Stimulated activated CD4-positive, alpha-beta T cell treated with anti-CD3 and anti-CD28 coated beads, Interleukin-2, amount 100 ng/mL, for 4 hours (primary cell): Measurements from ENCODE around the gene PPP1R12B.
"Not testable (repeated sequence)": the region's sequence is repeated elsewhere in the genome, so short reads cannot be mapped to it uniquely, and the experiment has no call there.

ENCODE experiments used
- DNase-seq: peaks from one replicate; pipeline ENCODE4 v3.0.0-alpha.2; 2020; ENCODE audit warnings: low read depth

Gene PPP1R12B

GRCh38 chr1:202448140-202448539 lies 99.6 kb downstream of the PPP1R12B start:
- DNase-seq, result not testable (repeated sequence)

GRCh38 chr1:202451641-202452040 lies 103.1 kb downstream of the PPP1R12B start:
- DNase-seq, result not testable (repeated sequence)

- no peak for DNase-seq
These were observed 104.0 kb downstream of the PPP1R12B start for GRCh38 chr1:202452508-202452907.

GRCh38 chr1:202456372-202457169 lies 108.1 kb downstream of the PPP1R12B start:
- DNase-seq, result not testable (repeated sequence)

GRCh38 chr1:202458651-202459050 lies 110.2 kb downstream of the PPP1R12B start:
- DNase-seq, result not testable (repeated sequence)

DNA sequence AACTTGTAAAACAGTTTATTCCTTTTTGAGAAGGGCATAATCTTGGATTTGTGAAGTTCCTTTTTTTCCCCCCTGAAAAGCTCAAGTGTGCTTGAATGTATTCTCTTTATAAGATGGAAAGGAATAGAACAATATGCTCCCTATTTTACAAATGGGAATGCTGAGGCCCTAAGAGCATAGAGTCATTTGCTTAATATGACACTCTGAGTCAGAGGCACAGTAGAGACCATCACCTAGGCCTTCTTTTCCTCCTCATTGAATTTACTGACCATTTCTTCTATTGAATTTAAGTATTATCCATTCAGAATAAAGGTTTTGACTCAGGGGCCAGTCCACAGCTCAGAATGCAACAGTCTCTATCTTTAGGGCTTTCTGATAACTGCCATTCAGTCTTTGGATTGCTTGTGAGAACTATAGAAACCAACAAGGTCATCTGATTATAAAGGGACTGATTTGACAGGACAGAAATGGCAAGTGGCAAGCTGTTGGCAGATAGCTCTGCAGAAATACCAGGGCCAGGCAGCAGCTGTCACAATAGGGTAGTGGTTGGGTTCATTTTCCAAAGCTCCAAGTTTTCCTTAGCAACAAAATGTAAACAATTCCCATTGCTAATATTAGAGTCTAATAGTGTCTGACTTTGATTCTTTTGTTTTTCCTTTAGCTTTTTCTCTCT lies 111.1 kb downstream of the PPP1R12B start:
- not testable (repeated sequence) for DNase-seq

- not testable (repeated sequence) for DNase-seq
These were observed 111.6 kb downstream of the PPP1R12B start for GRCh38 chr1:202460143-202460495.

DNA sequence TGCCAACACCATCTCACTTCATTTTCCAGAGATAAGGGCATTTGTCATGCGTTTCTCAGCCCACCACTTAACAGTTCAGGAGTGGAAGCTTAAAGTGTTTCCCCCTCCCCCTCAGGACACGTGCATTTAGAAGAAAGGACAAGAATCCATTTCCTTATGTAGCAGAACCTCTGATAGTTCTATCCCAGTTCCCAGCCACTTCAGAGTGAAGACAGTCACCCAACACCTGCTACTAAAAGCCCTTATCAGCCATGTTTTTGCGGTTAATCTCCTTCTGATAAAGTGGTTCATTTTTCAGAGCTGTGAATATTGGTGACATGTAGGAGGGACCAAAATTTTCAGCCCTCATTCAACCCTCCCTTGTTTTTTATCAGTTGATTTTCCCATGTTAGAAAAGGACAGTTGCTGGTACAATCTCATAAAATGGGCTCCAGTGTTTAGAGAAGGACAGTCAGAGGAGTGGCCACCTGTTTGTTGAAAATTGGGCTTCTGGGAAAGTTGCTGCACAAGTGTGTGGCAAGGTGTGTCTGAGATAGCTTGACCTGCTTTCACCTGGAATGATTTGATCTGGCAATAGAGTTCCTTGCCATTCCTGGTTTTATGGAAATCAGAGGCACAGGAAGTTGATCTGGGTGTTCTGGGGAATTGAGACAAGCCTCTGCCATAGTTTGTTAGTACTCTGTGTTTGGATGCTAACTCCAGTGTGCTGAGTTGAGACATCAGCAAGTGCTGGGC lies 114.0 kb downstream of the PPP1R12B start:
- DNase-seq, result no peak

DNA sequence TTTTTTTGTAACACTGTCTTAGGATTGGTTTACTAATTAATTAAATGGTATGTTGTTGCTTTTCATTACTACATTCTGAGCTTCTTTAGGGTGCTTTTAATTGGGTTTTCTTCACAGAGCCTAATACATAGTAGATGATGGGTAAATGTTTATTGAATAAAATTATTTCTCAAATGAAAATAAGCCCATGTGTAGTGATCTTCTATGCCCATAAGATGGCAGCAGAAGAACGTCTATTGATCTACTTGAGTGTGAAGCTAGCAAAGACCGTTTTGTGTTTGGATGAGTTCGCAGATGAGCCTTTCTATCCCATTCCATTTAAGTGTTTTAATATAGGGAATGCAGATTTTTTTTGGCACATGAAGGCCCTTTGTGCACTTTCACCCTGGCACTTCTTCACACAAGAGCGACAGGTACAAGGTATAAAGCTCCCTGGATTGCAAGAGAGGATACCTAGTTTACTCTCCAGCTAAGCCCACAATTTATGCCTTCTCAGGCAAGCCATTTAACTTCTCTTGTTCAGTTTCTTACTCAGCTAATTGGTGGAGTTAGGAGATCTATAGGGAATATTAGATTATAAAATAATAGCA lies 115.7 kb downstream of the PPP1R12B start:
- not testable (repeated sequence) for DNase-seq

GRCh38 chr1:202465644-202466270 lies 117.3 kb downstream of the PPP1R12B start:
- not testable (repeated sequence) for DNase-seq

- not testable (repeated sequence) for DNase-seq
These were observed 117.8 kb downstream of the PPP1R12B start for GRCh38 chr1:202466339-202466738.

DNA sequence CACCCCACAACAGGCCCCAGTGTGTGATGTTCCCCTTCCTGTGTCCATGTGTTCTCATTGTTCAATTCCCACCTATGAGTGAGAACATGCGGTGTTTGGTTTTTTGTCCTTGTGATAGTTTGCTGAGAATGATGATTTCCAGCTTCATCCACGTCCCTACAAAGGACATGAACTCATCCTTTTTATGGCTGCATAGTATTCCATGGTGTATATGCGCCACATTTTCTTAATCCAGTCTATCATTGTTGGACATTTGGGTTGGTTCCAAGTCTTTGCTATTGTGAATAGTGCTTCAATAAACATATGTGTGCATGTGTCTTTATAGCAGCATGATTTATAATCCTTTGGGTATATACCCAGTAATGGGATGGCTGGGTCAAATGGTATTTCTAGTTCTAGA lies 118.9 kb downstream of the PPP1R12B start:
- not testable (repeated sequence) for DNase-seq

GRCh38 chr1:202468695-202469094 lies 120.2 kb downstream of the PPP1R12B start:
- not testable (repeated sequence) for DNase-seq

DNA sequence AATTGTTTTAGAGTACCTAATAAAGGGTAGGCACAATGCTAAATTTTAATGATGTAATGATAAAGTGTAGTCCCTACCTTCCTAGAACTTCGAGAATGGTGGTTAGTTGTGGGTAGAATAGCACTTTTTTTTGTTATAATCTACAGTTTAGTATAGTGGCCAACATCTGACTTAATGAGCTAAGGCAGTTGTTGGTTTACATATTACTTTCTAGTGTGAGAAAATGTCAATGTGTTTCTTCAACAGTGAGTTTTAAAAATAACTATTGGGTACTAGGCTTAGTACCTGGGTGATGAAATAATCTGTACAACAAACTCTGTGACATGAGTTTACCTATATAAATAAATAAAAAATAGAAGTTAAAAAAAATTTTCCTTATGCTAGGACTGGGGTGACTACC lies 120.6 kb downstream of the PPP1R12B start:
- not testable (repeated sequence) for DNase-seq

DNA sequence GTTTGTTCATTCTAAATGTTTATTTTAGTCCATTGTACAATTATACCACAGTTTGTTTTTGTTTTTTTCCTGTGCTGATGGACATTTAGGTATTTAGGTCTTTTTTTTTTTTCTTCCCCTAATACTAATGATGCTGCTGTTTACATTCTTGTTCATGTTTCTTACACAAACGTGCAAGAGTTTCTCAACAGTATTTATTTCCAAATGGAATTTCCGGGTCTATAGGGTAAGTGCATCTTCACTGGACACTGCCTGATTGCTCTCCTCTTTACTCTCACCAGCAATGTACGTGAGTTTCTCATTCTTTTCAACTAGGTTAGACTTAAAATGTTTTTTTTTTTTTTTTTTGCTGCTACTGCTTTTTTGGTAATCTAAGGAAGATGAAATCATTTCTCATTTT lies 122.7 kb downstream of the PPP1R12B start:
- DNase-seq, result no peak

DNA sequence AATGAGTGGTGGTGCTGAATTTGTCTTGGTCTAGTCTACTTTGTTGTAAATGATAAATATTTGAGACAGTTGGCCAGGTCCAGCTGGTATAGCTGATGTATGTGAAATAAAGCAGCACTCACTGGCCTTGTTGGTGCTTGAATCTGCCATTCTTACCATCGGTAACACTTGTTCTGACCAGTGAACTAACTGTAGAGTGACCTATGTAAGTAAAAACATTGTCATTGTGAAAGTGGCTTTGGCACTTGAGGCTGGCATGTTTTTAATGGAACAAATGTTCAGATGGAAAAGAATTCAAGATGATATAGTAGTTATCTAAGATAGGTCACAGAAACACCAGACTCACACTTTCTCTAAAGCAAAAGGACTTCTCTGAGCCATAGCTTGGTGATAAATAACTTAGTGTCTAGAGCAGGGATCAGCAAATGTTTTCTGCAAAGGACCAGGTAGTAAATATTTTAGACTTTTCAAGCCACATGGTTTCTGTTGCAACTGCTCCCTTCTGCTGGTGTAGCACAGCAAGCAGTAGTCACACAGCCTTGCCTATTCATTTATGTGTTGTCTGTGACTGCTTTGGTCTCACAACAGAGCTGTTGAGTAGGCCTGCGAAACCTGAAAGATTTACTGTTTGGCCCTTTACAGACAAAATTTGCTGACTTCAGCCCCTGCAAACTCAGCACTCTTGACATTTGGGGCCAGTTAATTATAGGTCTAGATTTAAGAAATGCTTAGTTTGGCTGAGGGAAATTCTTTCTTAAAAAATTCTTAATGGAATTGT lies 124.0 kb downstream of the PPP1R12B start:
- DNase-seq, result not testable (repeated sequence)

DNA sequence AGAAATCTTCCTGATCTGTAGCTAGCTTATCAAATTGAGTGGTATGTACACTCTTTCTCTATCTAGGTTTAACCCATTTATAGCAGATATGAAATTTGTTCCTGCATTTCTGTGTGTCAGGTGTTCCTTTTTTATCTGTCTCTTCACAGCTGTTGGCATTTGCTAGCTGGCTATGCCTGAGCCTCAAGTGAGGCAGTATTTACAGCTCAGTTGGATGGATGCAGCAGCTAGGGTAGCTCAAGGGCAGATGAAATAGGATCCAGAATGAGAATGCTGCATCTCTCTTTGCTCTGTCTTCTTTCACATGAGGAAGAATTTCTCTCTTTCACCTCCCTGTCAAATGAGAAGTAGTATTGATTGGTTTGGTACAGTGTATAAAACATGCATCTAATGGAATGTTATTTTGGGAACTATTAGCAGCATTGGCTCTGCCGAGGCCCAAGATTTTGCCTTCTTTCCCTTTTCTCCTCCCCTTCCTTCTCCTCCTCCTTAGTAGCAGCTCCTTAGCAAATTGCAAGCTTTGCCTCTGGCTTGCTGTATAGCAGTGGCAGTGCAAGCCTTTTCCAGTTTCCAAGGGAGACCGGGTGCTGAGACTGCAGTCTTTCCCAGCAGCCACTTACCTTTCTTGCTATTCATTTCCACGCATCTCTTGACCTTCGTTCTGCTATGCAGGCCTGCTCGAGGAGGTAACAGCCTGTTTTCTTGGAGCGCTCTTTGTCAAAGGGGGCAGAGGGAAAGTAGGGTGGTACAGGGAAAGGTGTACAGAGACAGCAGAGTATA lies 125.0 kb downstream of the PPP1R12B start:
- DNase-seq, result not testable (repeated sequence)

- not testable (repeated sequence) for DNase-seq
These were observed 131.2 kb downstream of the PPP1R12B start for GRCh38 chr1:202479661-202480060.

- DNase-seq, result not testable (repeated sequence)
These were observed 132.1 kb downstream of the PPP1R12B start for GRCh38 chr1:202480640-202481039.

GRCh38 chr1:202483362-202483761 lies 134.9 kb downstream of the PPP1R12B start:
- DNase-seq, result not testable (repeated sequence)
